Measurements from ENCODE around the gene PTGES. TPM values are rescaled to one million over a fixed set of nuclear protein-coding genes. Genes with fewer than 3 reads are reported as not detected.

Gene PTGES
- total RNA-seq, 2 experiments from 2014 or later = 0.25 to 0.38 TPM

GRCh38 chr9:129701549-129701948 lies 51.3 kb downstream of the PTGES start:
- H3K4me1 Mint-ChIP-seq (ENCODE audit: low read depth) = no peaks in the 10 kb centered on the region
- H3K36me3 Mint-ChIP-seq (ENCODE audit: low read depth) = no peaks in the 10 kb centered on the region
- H3K27ac Mint-ChIP-seq = no peak overlapping the region
- DNase-seq (no peak), ATAC-seq (ENCODE audit: poor library complexity) (no peak)
- peaks cover 43% of the 10 kb centered on the region for H3K27me3 Mint-ChIP-seq
- H3K4me3 ChIP-seq (ENCODE audit: low read length) = no peak overlapping the region
- peaks cover 22 to 27% of the 10 kb centered on the region in 2 experiments for H3K27me3 ChIP-seq (ENCODE audit: control insufficient read depth in 1 of 2, insufficient read depth in 2 of 2, low read length in 2 of 2)
- CTCF ChIA-PET = interaction anchor here (1.0 kb wide), 1 partner anchor 25 kb away, joined by 3 read pairs; no protein-coding TSS in a partner anchor
- H3K4me3 Mint-ChIP-seq = no peak overlapping the region
- no peak for TF ChIP-seq CTCF (IDR thresholded peaks at IDR 0.05)
- POLR2A ChIA-PET = no interaction called here
- no peaks in the 10 kb centered on the region for H3K9me3 ChIP-seq (ENCODE audit: control insufficient read depth in 1 of 2, insufficient read depth in 1 of 2, low read length in 2 of 2)
- H3K4me1 ChIP-seq (ENCODE audit: insufficient read depth, low read length) = peaks cover 3% of the 10 kb centered on the region
- intact Hi-C loops (cut with DNase I, micrococcal nuclease) = no loop called here
- no peaks in the 10 kb centered on the region for H3K36me3 ChIP-seq (ENCODE audit: insufficient read depth, low read length)
- no peak overlapping the region for H3K27ac ChIP-seq (ENCODE audit: low read depth in 1 of 2, low read length in 2 of 2)
- H3K9me3 Mint-ChIP-seq = no peaks in the 10 kb centered on the region

- ChIA-PET POLR2A (no interaction called here), CTCF (interaction anchor here (1.0 kb wide), 1 partner anchor 26 kb away, joined by 3 read pairs; no protein-coding TSS in a partner anchor)
- H3K36me3 Mint-ChIP-seq (ENCODE audit: low read depth) = no peaks in the 10 kb centered on the region
- H3K4me3 Mint-ChIP-seq = no peak overlapping the region
- no peak for DNase-seq
- no peaks in the 10 kb centered on the region for H3K9me3 Mint-ChIP-seq
- Histone ChIP-seq H3K36me3 (ENCODE audit: insufficient read depth, low read length) (no peaks in the 10 kb centered on the region), H3K4me1 (ENCODE audit: insufficient read depth, low read length) (peaks cover 3% of the 10 kb centered on the region), H3K9me3 (ENCODE audit: control insufficient read depth in 1 of 2, insufficient read depth in 1 of 2, low read length in 2 of 2) (no peaks in the 10 kb centered on the region), H3K27me3 (ENCODE audit: control insufficient read depth in 1 of 2, insufficient read depth in 2 of 2, low read length in 2 of 2) (peaks cover 23 to 32% of the 10 kb centered on the region in 2 experiments), H3K4me3 (ENCODE audit: low read length) (no peak overlapping the region), H3K27ac (ENCODE audit: low read depth in 1 of 2, low read length in 2 of 2) (no peak overlapping the region)
- no peaks in the 10 kb centered on the region for H3K4me1 Mint-ChIP-seq (ENCODE audit: low read depth)
- TF ChIP-seq CTCF (IDR thresholded peaks at IDR 0.05) = no peak
- no peak for ATAC-seq (ENCODE audit: poor library complexity)
- H3K27ac Mint-ChIP-seq = no peak overlapping the region
- intact Hi-C loops (cut with DNase I, micrococcal nuclease) = no loop called here
- H3K27me3 Mint-ChIP-seq = peaks cover 48% of the 10 kb centered on the region
Measured at GRCh38 chr9:129701054-129701453, 51.8 kb downstream of the PTGES start.

- no peaks in the 10 kb centered on the region for H3K4me1 Mint-ChIP-seq (ENCODE audit: low read depth)
Measured at GRCh38 chr9:129698254-129698757, 54.5 kb downstream of the PTGES start.

More at GRCh38 chr9:129698254-129698757, 54.5 kb downstream of the PTGES start:
- no peaks in the 10 kb centered on the region for H3K9me3 Mint-ChIP-seq
- ChIA-PET POLR2A (no interaction called here), CTCF (no interaction called here)
- H3K27me3 ChIP-seq (ENCODE audit: control insufficient read depth in 1 of 2, insufficient read depth in 2 of 2, low read length in 2 of 2) = peaks cover 23 to 44% of the 10 kb centered on the region in 2 experiments
- no peaks in the 10 kb centered on the region for H3K36me3 Mint-ChIP-seq (ENCODE audit: low read depth)
- no peak overlapping the region for H3K4me3 Mint-ChIP-seq
- ATAC-seq (ENCODE audit: poor library complexity) (no peak), DNase-seq (no peak)
- H3K27ac ChIP-seq (ENCODE audit: low read depth in 1 of 2, low read length in 2 of 2) = no peak overlapping the region
- H3K27ac Mint-ChIP-seq = no peak overlapping the region
- no peaks in the 10 kb centered on the region for H3K36me3 ChIP-seq (ENCODE audit: insufficient read depth, low read length)
- TF ChIP-seq CTCF (IDR thresholded peaks at IDR 0.05) = no peak
- H3K4me1 ChIP-seq (ENCODE audit: insufficient read depth, low read length) = peaks cover 3% of the 10 kb centered on the region
- H3K9me3 ChIP-seq (ENCODE audit: control insufficient read depth in 1 of 2, insufficient read depth in 1 of 2, low read length in 2 of 2) = no peaks in the 10 kb centered on the region
- peaks cover 69% of the 10 kb centered on the region for H3K27me3 Mint-ChIP-seq
- intact Hi-C loops (cut with DNase I, micrococcal nuclease) = no loop called here
- H3K4me3 ChIP-seq (ENCODE audit: low read length) = no peak overlapping the region

Data from CD4-positive, alpha-beta T cell (primary cell).